GM12878 (cell line): ENCODE measurements around the gene OSBPL7. TPM values are rescaled to one million over a fixed set of nuclear protein-coding genes. Genes with fewer than 3 reads are reported as not detected.

Experiments used
- ATAC-seq: fragments of 200-7000 bp; cut with Tn5 transposase; 3 replicates; pipeline ENCODE4 v1.9.1; 2020; ENCODE audit warnings: mild to moderate bottlenecking, moderate library complexity
- BruUV-seq: library from RNA; stranded (reverse); fragments of 400-500 nt; replicated peaks from 2 replicates; lab custom pipeline; 2021; lab: Mats Ljungman, UMichigan
- CTCF ChIA-PET: fragments of 300-600 bp; sonication (Branson Sonifier 250); formaldehyde crosslinking; extraction: SDS; loops from one replicate; lab custom pipeline; 2021; ENCODE audit warnings: inconsistent platforms; lab: Yijun Ruan, JAX
- POLR2A ChIA-PET: fragments of 350-600 bp; formaldehyde crosslinking; extraction: SDS; loops from one replicate; lab custom pipeline; 2021; ENCODE audit warnings: inconsistent platforms; lab: Charles Lee
- RAD21 ChIA-PET: fragments of 300-600 bp; sonication (Branson Sonifier 250); formaldehyde crosslinking; loops from one replicate; lab custom pipeline; 2023; ENCODE audit warnings: antibody characterized with exemption; ENCODE audit not compliant: unreplicated experiment; lab: Charles Lee
- SMC1A ChIA-PET: fragments of 300-600 bp; sonication (Branson Sonifier 250); formaldehyde crosslinking; loops from one replicate; lab custom pipeline; 2023; ENCODE audit not compliant: unreplicated experiment, uncharacterized antibody; lab: Charles Lee
- DNase-seq: peaks from one replicate; pipeline ENCODE4 v3.0.0-alpha.2; 2011; ENCODE audit warnings: low read depth, low spot score
- FAIRE-seq: peaks from 3 replicates; lab custom pipeline; 2011; peaks lifted over from hg19 to GRCh38; lab: Jason Lieb, UNC
- H2AFZ ChIP-seq: 2 replicates; pipeline ENCODE4 v1.6.0; 2011; ENCODE audit warnings: low read depth, low read length, control low read depth; ENCODE audit not compliant: control insufficient read depth
- H3K27ac ChIP-seq: 2 replicates; pipeline ENCODE4 v1.5.1; 2011; ENCODE audit warnings: control low read depth; ENCODE audit not compliant: control insufficient read depth, insufficient read depth
- H3K27me3 ChIP-seq, 2 experiments: replicated peaks in 1 of 2; 2 replicates each; pipeline versions ENCODE4 v1.6.0 to v1.6.1; 2011; ENCODE audit warnings: low read length in 1 of 2; ENCODE audit not compliant: control insufficient read depth in 2 of 2, insufficient read depth in 2 of 2
- H3K36me3 ChIP-seq, 2 experiments: 2 replicates each; pipeline ENCODE4 v1.5.1; 2011; ENCODE audit warnings: low read length in 1 of 2; ENCODE audit not compliant: control insufficient read depth in 2 of 2, insufficient read depth in 2 of 2
- H3K4me1 ChIP-seq: 2 replicates; pipeline ENCODE4 v1.6.1; 2011; ENCODE audit warnings: mild to moderate bottlenecking, low read length, moderate library complexity, mixed read lengths; ENCODE audit not compliant: control insufficient read depth, insufficient read depth
- H3K4me2 ChIP-seq: 2 replicates; pipeline ENCODE4 v1.6.0; 2011; ENCODE audit warnings: control low read depth; ENCODE audit not compliant: control insufficient read depth, insufficient read depth
- H3K4me3 ChIP-seq: fragments of 200-600 bp; sonication (generic); 2 replicates; pipeline ENCODE4 v1.5.1; 2016
- H3K79me2 ChIP-seq: 2 replicates; pipeline ENCODE4 v1.6.0; 2011; ENCODE audit warnings: low read length; ENCODE audit not compliant: control insufficient read depth, insufficient read depth
- H3K9ac ChIP-seq: 2 replicates; pipeline ENCODE4 v1.8.0; 2011; ENCODE audit warnings: low read length, control low read depth, mixed read lengths; ENCODE audit not compliant: control insufficient read depth, insufficient read depth
- H3K9me3 ChIP-seq: replicated peaks from 3 replicates; pipeline ENCODE4 v1.5.1; 2011; ENCODE audit warnings: mild to moderate bottlenecking, low read length; ENCODE audit not compliant: control insufficient read depth, insufficient read depth
- H4K20me1 ChIP-seq: 2 replicates; pipeline ENCODE4 v1.6.0; 2011; ENCODE audit not compliant: control insufficient read depth, insufficient read depth
- BCL11A ChIP-seq: IDR thresholded peaks from 2 replicates; pipeline ENCODE4 v1.6.1; 2011; ENCODE audit warnings: low read depth, low read length
- BHLHE40 ChIP-seq, 2 experiments: fragments of 450-650 bp in 1 of 2; IDR thresholded peaks; 2 replicates each; pipeline ENCODE4 v1.6.1; 2011 to 2017; ENCODE audit warnings: low read depth in 2 of 2, borderline replicate concordance in 1 of 2, improper control_type of control experiment in 1 of 2, low read length in 1 of 2, mild to moderate bottlenecking in 1 of 2
- BMI1 ChIP-seq: fragments of 450-650 bp; IDR thresholded peaks from 2 replicates; pipeline ENCODE4 v1.6.1; 2016; ENCODE audit warnings: mild to moderate bottlenecking, moderate library complexity, borderline replicate concordance
- BRCA1 ChIP-seq: IDR thresholded peaks from 2 replicates; pipeline ENCODE4 v1.6.1; 2011; ENCODE audit warnings: low read depth, low read length, improper control_type of control experiment
- CBX5 ChIP-seq: sonication (generic); IDR thresholded peaks from 2 replicates; pipeline ENCODE4 v1.6.1; 2016; ENCODE audit warnings: low read depth, moderate library complexity, mild to moderate bottlenecking, inconsistent platforms
- CHD2 ChIP-seq: IDR thresholded peaks from 2 replicates; pipeline ENCODE4 v1.6.1; 2011; ENCODE audit warnings: low read depth, low read length, improper control_type of control experiment, borderline replicate concordance
- CREB1 ChIP-seq: IDR thresholded peaks from 2 replicates; pipeline ENCODE4 v1.6.1; 2012; ENCODE audit warnings: low read depth, mild to moderate bottlenecking, inconsistent platforms
- GATAD2B ChIP-seq: fragments of 450-650 bp; conservative IDR thresholded peaks from 2 replicates; pipeline ENCODE4 v1.6.1; 2017; ENCODE audit warnings: low read depth, mild to moderate bottlenecking, moderate library complexity
- HDGF ChIP-seq: fragments of 450-650 bp; IDR thresholded peaks from 2 replicates; pipeline ENCODE4 v1.6.1; 2016; ENCODE audit warnings: antibody characterized with exemption
- PKNOX1 ChIP-seq: fragments of 450-650 bp; IDR thresholded peaks from 2 replicates; pipeline ENCODE4 v1.6.1; 2016; ENCODE audit warnings: mild to moderate bottlenecking
- PML ChIP-seq: IDR thresholded peaks from 2 replicates; pipeline ENCODE4 v1.6.1; 2012; ENCODE audit warnings: low read length, inconsistent platforms
- POLR2A ChIP-seq: IDR thresholded peaks from 2 replicates; pipeline ENCODE4 v1.6.1; 2011; ENCODE audit warnings: low read depth, mild to moderate bottlenecking, low read length
- RAD21 ChIP-seq: IDR thresholded peaks from 2 replicates; pipeline ENCODE4 v1.6.1; 2011; ENCODE audit warnings: mild to moderate bottlenecking, low read depth, low read length, moderate library complexity; ENCODE audit not compliant: insufficient read depth
- RAD51 ChIP-seq: fragments of 450-650 bp; IDR thresholded peaks from 2 replicates; pipeline ENCODE4 v1.6.1; 2016; ENCODE audit warnings: moderate library complexity, mild to moderate bottlenecking, inconsistent platforms
- SIX5 ChIP-seq: IDR thresholded peaks from 2 replicates; pipeline ENCODE4 v1.6.1; 2011; ENCODE audit warnings: mild to moderate bottlenecking, low read depth, low read length, moderate library complexity; ENCODE audit not compliant: severe bottlenecking
- SKIL ChIP-seq: fragments of 450-650 bp; IDR thresholded peaks from 2 replicates; pipeline ENCODE4 v1.6.1; 2017; ENCODE audit warnings: mild to moderate bottlenecking, low read depth, inconsistent platforms; ENCODE audit not compliant: poor library complexity, severe bottlenecking
- SUPT20H ChIP-seq: IDR thresholded peaks from 2 replicates; pipeline ENCODE4 v1.6.1; 2011; ENCODE audit warnings: low read depth, mild to moderate bottlenecking, low read length, moderate library complexity, borderline replicate concordance; ENCODE audit not compliant: control insufficient read depth
- ZBED1 ChIP-seq: IDR thresholded peaks from 2 replicates; pipeline ENCODE4 v1.6.1; 2016; ENCODE audit warnings: borderline replicate concordance
- ZBTB33 ChIP-seq: fragments of 450-650 bp; IDR thresholded peaks from 2 replicates; pipeline ENCODE4 v1.6.1; 2017; ENCODE audit warnings: mild to moderate bottlenecking
- ZNF217 ChIP-seq: fragments of 450-650 bp; IDR thresholded peaks from 2 replicates; pipeline ENCODE4 v1.6.1; 2017; ENCODE audit warnings: antibody characterized with exemption, mild to moderate bottlenecking
- WGBS: methylation state at CpG from one replicate; pipeline ENCODE4 v1.1.6; 2016; ENCODE audit warnings: low lambda C conversion rate; ENCODE audit not compliant: insufficient replicate concordance, insufficient coverage; ENCODE audit errors: missing lambda C conversion rate; 5-methylcytosine and 5-hydroxymethylcytosine counted together
- in situ Hi-C: fragments of 300-500 bp; cut with MboI; formaldehyde crosslinking; loops from 9 replicates; pipeline ENCODE4 v1.14.3; 2018; ENCODE audit warnings: mixed read lengths
- intact Hi-C: fragments of 100-400 bp; cut with micrococcal nuclease; formaldehyde crosslinking; loops from one replicate; pipeline ENCODE4 v1.14.2; 2022; ENCODE audit not compliant: unreplicated experiment
- polyA plus RNA-seq, 11 experiments: library from polyadenylated mRNA; depleted of rRNA in 4 of 11; unstranded in 6 of 11; stranded (reverse) in 5 of 11; fragments of >200 nt; fragmentation: Nextera tagmentation in 4 of 11; fragmentation: Illumina TruSeq in 1 of 11; extraction: Ambion mirVana in 4 of 11; extraction: Trizol in 1 of 11; gene quantifications; 1 replicate in 1 of 11; 2 replicates in 10 of 11; pipeline versions ENCODE4 v1.2.1 to v1.2.3, GENCODE V29; 2011 to 2016; ENCODE audit warnings: inconsistent platforms in 2 of 11, missing spikeins in 2 of 11, low read depth in 1 of 11
- total RNA-seq, 4 experiments: library from RNA; depleted of rRNA in 3 of 4; stranded (reverse); fragments of >200 nt in 3 of 4; fragmentation: Illumina TruSeq in 1 of 4; extraction: Trizol in 1 of 4; gene quantifications; 2 replicates each; pipeline versions ENCODE4 v1.2.1 to v1.2.3, GENCODE V29; 2013 to 2021

The OSBPL7 gene
- total and polyA plus RNA-seq, 10 of the 15 experiments (the other 5 are each of a cell fraction or from before 2014, with no cell fraction given): 0.50 to 16.1 (median 6.7) TPM

- TF ChIP-seq ZBTB33: no peak
- no peak for TF ChIP-seq BCL11A
- TF ChIP-seq BHLHE40 (IDR thresholded peaks at IDR 0.05; ENCODE audit: borderline replicate concordance in 1 of 2, low read depth in 2 of 2, low read length in 1 of 2): no peak
- no peak for TF ChIP-seq SIX5
- TF ChIP-seq RAD21: no peak
Observed at GRCh38 chr17:47818002-47818695, 3.4 kb downstream of the OSBPL7 start (continued).

GRCh38 chr17:47816947-47817346 is 4.6 kb downstream of the OSBPL7 start:
- Histone ChIP-seq H3K4me2 (no peak overlapping the region), H3K9me3 (no peaks in the 10 kb centered on the region), H3K9ac (no peak overlapping the region), H3K36me3 (peaks cover 3 to 11% of the 10 kb centered on the region in 2 experiments; a peak in 3 of 4 replicates), H4K20me1 (no peaks in the 10 kb centered on the region), H3K27me3 (no peaks in the 10 kb centered on the region), H3K4me1 (peaks cover 6% of the 10 kb centered on the region), H3K27ac (no peak overlapping the region), H3K4me3 (no peak overlapping the region), H3K79me2 (peaks cover 7% of the 10 kb centered on the region; the same call in 1 of the 2 replicates), H2AFZ (no peak overlapping the region)
- BruUV-seq: no TSS peak
- POLR2A ChIA-PET: interaction anchor here (0.5 kb wide), 1 partner anchor 699 kb away, joined by 3 read pairs; no protein-coding TSS in a partner anchor
- DNase-seq: no peak
- SMC1A ChIA-PET: no interaction called here
- ATAC-seq: no peak
- in situ Hi-C loops (no loop called here), intact Hi-C loops (no loop called here)
- no peak for FAIRE-seq
- WGBS: 99% methylated on average over 10 of the region's 10 CpGs
- CTCF ChIA-PET: interaction anchor here (0.7 kb wide), 1 partner anchor 12 kb away, joined by 4 read pairs; no protein-coding TSS in a partner anchor
- RAD21 ChIA-PET: no interaction called here
- TF ChIP-seq BRCA1: no peak
- no peak for TF ChIP-seq PKNOX1
- no peak for TF ChIP-seq POLR2A
- no peak for TF ChIP-seq ZNF217
- TF ChIP-seq PML: no peak
- TF ChIP-seq BMI1: no peak
- no peak for TF ChIP-seq SKIL
- no peak for TF ChIP-seq ZBED1
- TF ChIP-seq CBX5: no peak
- no peak for TF ChIP-seq SUPT20H
- TF ChIP-seq HDGF: no peak
- no peak for TF ChIP-seq CHD2
- no peak for TF ChIP-seq GATAD2B
- TF ChIP-seq CREB1: no peak
- no peak for TF ChIP-seq RAD51
